Natural killer cell (primary cell): ENCODE results near the gene NTN4. TPM values are rescaled to one million over a fixed set of nuclear protein-coding genes. Genes with fewer than 3 reads are reported as not detected.

ENCODE experiments used
- ATAC-seq, 3 donors: fragments of 150-1000 bp in 2 of 3; fragments of 200-7000 bp in 1 of 3; cut with Tn5 transposase; 1 replicate in 1 of 3; 2 replicates in 2 of 3; pipeline ENCODE4 v1.10.0; 2021; ENCODE audit warnings: mild to moderate bottlenecking in 2 of 3, moderate library complexity in 2 of 3
- DNase-seq, 2 donors: peaks; one replicate each; pipeline versions ENCODE4 v3.0.0 to v3.0.0-alpha.2; 2013 to 2021; ENCODE audit warnings: mixed read lengths in 1 of 2
- H3K27ac ChIP-seq: one replicate; pipeline ENCODE4 v1.5.1; 2013; ENCODE audit warnings: mild to moderate bottlenecking, low read length
- H3K27me3 ChIP-seq: one replicate; pipeline ENCODE4 v1.6.1; 2013; ENCODE audit warnings: low read length; ENCODE audit not compliant: control insufficient read depth, insufficient read depth
- H3K36me3 ChIP-seq: one replicate; pipeline ENCODE4 v1.6.1; 2013; ENCODE audit warnings: low read length; ENCODE audit not compliant: control insufficient read depth, insufficient read depth
- H3K4me1 ChIP-seq: one replicate; pipeline ENCODE4 v1.6.1; 2013; ENCODE audit warnings: low read length; ENCODE audit not compliant: control insufficient read depth, insufficient read depth
- H3K4me3 ChIP-seq: one replicate; pipeline ENCODE4 v1.5.1; 2013; ENCODE audit warnings: low read length
- H3K9me3 ChIP-seq: one replicate; pipeline ENCODE4 v1.6.1; 2013; ENCODE audit warnings: low read length; ENCODE audit not compliant: control insufficient read depth, insufficient read depth
- H3K27ac Mint-ChIP-seq, 2 donors: one replicate each; pipeline ENCODE4 v1.8.0; 2022; ENCODE audit warnings: mild to moderate bottlenecking in 2 of 2, mixed read lengths in 2 of 2, moderate library complexity in 1 of 2
- H3K27me3 Mint-ChIP-seq, 2 donors: one replicate each; pipeline ENCODE4 v1.8.0; 2022; ENCODE audit warnings: low read depth in 2 of 2, mixed read lengths in 2 of 2
- H3K36me3 Mint-ChIP-seq: one replicate; pipeline ENCODE4 v1.8.0; 2022; ENCODE audit warnings: mixed read lengths
- H3K4me1 Mint-ChIP-seq, 2 donors: one replicate each; pipeline ENCODE4 v1.8.0; 2022; ENCODE audit warnings: mixed read lengths in 2 of 2
- H3K4me3 Mint-ChIP-seq: one replicate; pipeline ENCODE4 v1.8.0; 2022; ENCODE audit warnings: mild to moderate bottlenecking, moderate library complexity, mixed read lengths
- H3K9me3 Mint-ChIP-seq, 2 donors: one replicate each; pipeline ENCODE4 v1.8.0; 2022; ENCODE audit warnings: mixed read lengths in 2 of 2
- WGBS: methylation state at CpG from one replicate; pipeline ENCODE4 v1.1.7; 2013; ENCODE audit warnings: missing lambda C conversion rate; ENCODE audit not compliant: insufficient coverage; 5-methylcytosine and 5-hydroxymethylcytosine counted together
- intact Hi-C: fragments of 100-400 bp; cut with micrococcal nuclease; formaldehyde crosslinking; loops from one replicate; pipeline ENCODE4 v1.14.2; 2022
- total RNA-seq, 4 donors: library from RNA; stranded (reverse); fragments of 120-200 nt in 1 of 4; gene quantifications; one replicate each; pipeline versions ENCODE4 v1.2.3 to v1.2.4, GENCODE V29; 2013 to 2022
- TF ChIP-seq, protein P1 (sequence below): fragments of 200-600 bp; IDR thresholded peaks from one replicate; pipeline ENCODE4 v1.8.0; 2022; ENCODE audit warnings: antibody characterized with exemption

The NTN4 gene
- total RNA-seq, 3 donors from 2014 or later (not counting 1 experiment from before 2014, with no cell fraction given): 0.18 TPM; not detected in 2

DNA sequence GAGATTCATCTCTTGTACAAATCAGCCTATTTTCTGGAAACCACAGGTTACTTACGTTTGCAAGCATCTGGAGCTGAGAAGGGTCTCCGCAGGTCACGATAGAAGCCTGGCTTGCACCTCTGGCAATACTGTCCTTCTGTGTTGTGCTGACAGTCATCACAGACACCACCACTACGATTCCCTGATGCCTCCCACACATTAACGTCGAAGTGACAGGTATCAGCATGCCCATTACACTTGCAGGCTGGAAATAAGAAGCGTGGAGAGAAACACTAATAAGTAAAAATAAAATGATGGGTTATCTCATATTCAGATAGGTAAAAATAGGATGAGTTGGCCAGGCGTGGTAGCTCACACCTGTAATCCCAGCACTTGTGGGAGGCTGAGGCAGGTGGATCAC is 80.2 kb downstream of the NTN4 start:
- Mint-ChIP-seq H3K4me3 (no peak overlapping the region), H3K4me1 (no peaks in the 10 kb centered on the region), H3K27me3 (peaks cover 5 to 13% of the 10 kb centered on the region in 2 donors), H3K9me3 (no peaks in the 10 kb centered on the region), H3K36me3 (no peaks in the 10 kb centered on the region), H3K27ac (no peak overlapping the region)
- no peak for ATAC-seq
- Histone ChIP-seq H3K4me3 (no peak overlapping the region), H3K27ac (no peak overlapping the region), H3K27me3 (peaks cover 2% of the 10 kb centered on the region), H3K9me3 (no peaks in the 10 kb centered on the region), H3K36me3 (no peaks in the 10 kb centered on the region), H3K4me1 (no peaks in the 10 kb centered on the region)
- intact Hi-C loops: no loop called here
- TF ChIP-seq, protein P1, sequence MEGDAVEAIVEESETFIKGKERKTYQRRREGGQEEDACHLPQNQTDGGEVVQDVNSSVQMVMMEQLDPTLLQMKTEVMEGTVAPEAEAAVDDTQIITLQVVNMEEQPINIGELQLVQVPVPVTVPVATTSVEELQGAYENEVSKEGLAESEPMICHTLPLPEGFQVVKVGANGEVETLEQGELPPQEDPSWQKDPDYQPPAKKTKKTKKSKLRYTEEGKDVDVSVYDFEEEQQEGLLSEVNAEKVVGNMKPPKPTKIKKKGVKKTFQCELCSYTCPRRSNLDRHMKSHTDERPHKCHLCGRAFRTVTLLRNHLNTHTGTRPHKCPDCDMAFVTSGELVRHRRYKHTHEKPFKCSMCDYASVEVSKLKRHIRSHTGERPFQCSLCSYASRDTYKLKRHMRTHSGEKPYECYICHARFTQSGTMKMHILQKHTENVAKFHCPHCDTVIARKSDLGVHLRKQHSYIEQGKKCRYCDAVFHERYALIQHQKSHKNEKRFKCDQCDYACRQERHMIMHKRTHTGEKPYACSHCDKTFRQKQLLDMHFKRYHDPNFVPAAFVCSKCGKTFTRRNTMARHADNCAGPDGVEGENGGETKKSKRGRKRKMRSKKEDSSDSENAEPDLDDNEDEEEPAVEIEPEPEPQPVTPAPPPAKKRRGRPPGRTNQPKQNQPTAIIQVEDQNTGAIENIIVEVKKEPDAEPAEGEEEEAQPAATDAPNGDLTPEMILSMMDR: no peak
- DNase-seq: no peak
- WGBS: 87% methylated on average over 7 of the region's 8 CpGs

- Histone ChIP-seq H3K4me3 (no peak overlapping the region), H3K9me3 (no peaks in the 10 kb centered on the region), H3K27ac (no peak overlapping the region), H3K36me3 (no peaks in the 10 kb centered on the region), H3K27me3 (peaks cover 2% of the 10 kb centered on the region), H3K4me1 (no peaks in the 10 kb centered on the region)
- intact Hi-C loops: no loop called here
- ATAC-seq (no peak), DNase-seq (no peak)
- no peaks in the 10 kb centered on the region for H3K9me3 Mint-ChIP-seq
- H3K27me3 Mint-ChIP-seq: peaks cover 7 to 12% of the 10 kb centered on the region in 2 donors
- WGBS: 36% methylated on average over 1 of the region's 2 CpGs
- H3K27ac Mint-ChIP-seq: no peak overlapping the region
- H3K4me1 Mint-ChIP-seq: no peaks in the 10 kb centered on the region
- H3K4me3 Mint-ChIP-seq: no peak overlapping the region
- TF ChIP-seq, protein P1: no peak
- no peaks in the 10 kb centered on the region for H3K36me3 Mint-ChIP-seq
These were observed 81.4 kb downstream of the NTN4 start for GRCh38 chr12:95709152-95709551.

GRCh38 chr12:95705143-95705542 is 85.4 kb downstream of the NTN4 start:
- ATAC-seq: no peak
- H3K4me1 Mint-ChIP-seq: no peaks in the 10 kb centered on the region
- H3K4me3 Mint-ChIP-seq: no peak overlapping the region
- DNase-seq: no peak
- Histone ChIP-seq H3K4me3 (no peak overlapping the region), H3K27ac (no peak overlapping the region), H3K9me3 (no peaks in the 10 kb centered on the region), H3K27me3 (peaks cover under 1% of the 10 kb centered on the region), H3K36me3 (no peaks in the 10 kb centered on the region), H3K4me1 (no peaks in the 10 kb centered on the region)
- H3K27me3 Mint-ChIP-seq: peaks cover 9 to 19% of the 10 kb centered on the region in 2 donors
- WGBS: 95% methylated on average over 2 of the region's 2 CpGs
- intact Hi-C loops: no loop called here
- no peak overlapping the region for H3K27ac Mint-ChIP-seq
- TF ChIP-seq, protein P1: no peak
- no peaks in the 10 kb centered on the region for H3K36me3 Mint-ChIP-seq
- H3K9me3 Mint-ChIP-seq: no peaks in the 10 kb centered on the region

DNA sequence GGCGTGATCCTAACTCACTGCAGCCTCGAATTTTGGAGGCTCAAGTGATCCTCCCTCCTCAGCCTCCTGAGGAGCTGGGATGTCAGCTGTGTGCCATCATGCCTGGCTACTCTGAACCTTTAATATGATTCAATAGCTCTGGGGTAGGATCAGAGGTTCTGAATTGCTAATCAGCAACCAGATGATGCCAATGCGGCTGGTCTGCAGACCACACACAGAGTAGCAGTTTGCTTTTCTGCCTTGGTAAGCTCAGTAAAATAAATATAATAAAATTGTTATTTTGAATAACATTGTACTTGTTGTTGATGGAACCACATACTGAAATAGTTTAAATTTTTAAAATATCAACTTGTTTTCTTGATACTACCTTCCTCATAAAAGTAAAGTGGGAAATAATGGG is 86.6 kb downstream of the NTN4 start:
- no peaks in the 10 kb centered on the region for H3K4me1 ChIP-seq
- Mint-ChIP-seq H3K27ac (no peak overlapping the region), H3K4me3 (no peak overlapping the region), H3K4me1 (no peaks in the 10 kb centered on the region), H3K9me3 (no peaks in the 10 kb centered on the region), H3K27me3 (peaks cover 9 to 19% of the 10 kb centered on the region in 2 donors), H3K36me3 (no peaks in the 10 kb centered on the region)
- H3K9me3 ChIP-seq: no peaks in the 10 kb centered on the region
- no peak overlapping the region for H3K27ac ChIP-seq
- WGBS: 87% methylated on average over 3 of the region's 3 CpGs
- no peak for ATAC-seq
- H3K27me3 ChIP-seq: no peaks in the 10 kb centered on the region
- intact Hi-C loops: no loop called here
- DNase-seq: no peak
- no peaks in the 10 kb centered on the region for H3K36me3 ChIP-seq
- H3K4me3 ChIP-seq: no peak overlapping the region
- TF ChIP-seq, protein P1: no peak
